Cardiac septum (tissue), 1 donor: Measurements from ENCODE around the gene IREB2. TPM values are rescaled to one million over a fixed set of nuclear protein-coding genes. Genes with fewer than 3 reads are reported as not detected.
"Not testable (repeated sequence)": the region's sequence is repeated elsewhere in the genome, so short reads cannot be mapped to it uniquely, and the experiment has no call there.

Source experiments
- DNase-seq: peaks from one replicate; pipeline ENCODE4 v3.0.0-alpha.2; 2020; ENCODE audit warnings: low spot score
- intact Hi-C: fragments of 100-400 bp; cut with DNase I; formaldehyde crosslinking; loops from one replicate; pipeline ENCODE4 v1.14.0; 2022
- total RNA-seq: library from RNA; stranded (reverse); fragmentation: NEBNext Ultra II Directional; extraction: Animal tissue kit (Norgen Biotek cat#: 25700); gene quantifications from one replicate; pipeline ENCODE4 v1.2.1, GENCODE V29; 2021
- donor health status: DM: no; HTN: no; CAD: no.

IREB2 gene
- total RNA-seq, 1 donor from 2014 or later, result 28.0 TPM

DNA sequence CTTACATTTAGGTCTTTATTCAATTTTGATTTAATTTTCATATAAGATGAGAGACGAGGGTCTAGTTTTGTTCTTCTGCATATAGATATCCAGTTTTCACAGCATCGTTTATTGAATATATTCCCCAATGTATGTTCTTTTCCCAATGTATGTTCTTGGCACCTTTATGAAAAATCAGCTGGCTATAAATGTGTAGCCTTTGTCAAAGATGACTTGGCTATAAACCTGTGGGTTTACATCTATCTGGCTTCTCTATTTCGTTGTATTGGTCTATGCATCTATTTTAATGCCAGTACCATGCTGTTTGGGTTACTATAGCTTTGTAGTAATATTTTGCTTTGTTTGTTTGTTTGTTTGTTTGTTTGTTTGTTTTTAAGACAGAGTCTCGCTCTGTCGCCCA is 11.7 kb upstream of the IREB2 start:
- intact Hi-C loops, result loop anchor here (10.0 kb wide), 2 partner anchors 311 to 461 kb away; no protein-coding TSS in a partner anchor
- DNase-seq, result no peak

DNA sequence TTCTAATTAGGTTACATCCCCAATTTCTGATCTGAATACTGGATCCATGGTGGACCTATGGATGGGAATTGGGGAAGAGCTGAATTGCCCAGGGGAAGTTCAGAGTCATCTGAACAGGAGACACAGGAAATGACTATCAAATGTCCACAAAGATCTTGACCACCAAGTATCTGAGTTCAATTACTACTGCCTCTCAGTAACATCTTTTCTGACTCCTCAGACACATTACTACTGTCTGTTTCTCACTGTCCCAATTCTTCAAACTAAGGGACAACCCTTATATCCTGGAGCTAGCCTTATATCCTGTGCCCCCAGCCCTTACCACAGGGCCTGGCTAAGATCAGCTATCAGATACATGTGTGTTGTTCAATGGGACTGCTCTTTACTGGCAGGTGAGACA is 10.1 kb upstream of the IREB2 start:
- intact Hi-C loops, result loop anchor here (10.0 kb wide), 2 partner anchors 313 to 463 kb away; no protein-coding TSS in a partner anchor
- DNase-seq, result no peak

DNA sequence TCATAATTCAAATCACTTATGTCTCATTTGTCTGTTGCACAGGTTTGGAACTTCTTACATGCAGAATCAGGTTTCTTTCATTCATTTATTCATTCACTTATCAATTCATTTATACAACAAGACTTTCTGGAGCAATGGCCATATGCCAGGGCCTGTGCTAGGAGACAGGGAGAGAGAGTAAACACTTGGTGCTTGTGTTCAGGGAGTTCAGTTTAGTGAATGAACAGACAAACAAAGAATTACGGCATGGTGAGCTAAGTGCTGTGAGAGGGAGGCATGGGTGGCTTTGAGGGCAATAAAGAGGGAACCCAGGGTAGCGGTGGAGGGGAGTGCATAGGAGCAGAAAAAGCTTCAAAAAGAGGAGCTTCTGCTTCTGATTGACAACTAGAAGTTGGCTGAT is 8.5 kb upstream of the IREB2 start:
- DNase-seq, result no peak
- intact Hi-C loops, result loop anchor here (10.0 kb wide), 2 partner anchors 315 to 465 kb away; no protein-coding TSS in a partner anchor

DNA sequence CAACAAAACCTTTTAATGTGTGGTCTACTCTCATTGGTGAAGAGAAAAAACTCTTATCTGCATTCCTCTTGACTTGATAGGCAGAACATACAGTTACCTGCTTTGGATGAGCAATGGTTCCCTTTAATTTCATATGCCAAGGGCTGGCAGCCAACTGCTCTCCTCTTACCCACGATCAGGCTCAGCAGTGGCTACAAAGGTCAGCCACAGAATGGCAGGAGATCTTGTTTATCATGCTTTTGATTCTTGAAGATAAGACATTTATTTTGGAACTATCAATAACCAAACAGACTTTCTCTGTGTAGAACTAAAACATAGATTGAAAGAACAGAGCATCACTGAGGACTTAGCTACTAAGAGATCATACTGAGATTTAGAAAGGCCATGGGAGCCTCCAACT is 6.1 kb upstream of the IREB2 start:
- no peak for DNase-seq
- intact Hi-C loops, result no loop called here

DNA sequence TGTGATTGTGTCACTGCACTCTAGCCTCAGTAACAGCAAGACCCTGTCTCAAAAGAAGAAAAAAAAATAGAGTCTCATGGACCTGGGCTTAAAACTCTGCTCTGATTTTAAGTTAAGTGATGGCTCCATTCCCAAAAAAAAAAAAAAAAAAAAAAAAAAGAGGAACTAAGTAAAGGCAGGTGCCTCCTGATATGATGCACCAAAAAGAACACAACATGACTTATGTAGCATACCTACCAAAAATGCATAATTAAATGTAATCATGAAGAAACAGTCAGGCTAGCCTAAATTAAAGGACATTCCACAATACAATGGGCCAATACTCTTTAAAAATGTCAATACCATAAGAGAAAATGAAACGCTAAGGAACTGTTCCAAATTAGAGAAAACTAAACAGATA is 5.4 kb upstream of the IREB2 start:
- DNase-seq, result no peak
- intact Hi-C loops, result no loop called here

DNA sequence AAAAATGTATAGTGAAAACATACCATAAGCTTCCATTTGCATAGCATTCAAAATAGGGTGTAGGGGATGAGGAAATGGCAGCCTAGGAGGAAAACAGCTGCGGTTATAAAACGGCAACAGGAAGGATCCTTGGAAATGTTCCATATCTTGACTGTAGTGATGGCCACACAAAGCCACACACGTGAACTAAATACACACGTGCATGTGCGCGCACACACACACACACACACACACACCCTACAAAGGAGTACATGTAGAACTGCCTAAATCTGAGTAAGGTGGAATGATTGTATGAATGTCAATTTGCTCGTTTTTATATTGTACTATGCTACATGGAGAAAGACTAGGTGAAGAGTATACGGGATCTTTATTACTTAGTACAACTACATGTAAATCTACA is 3.9 kb upstream of the IREB2 start:
- intact Hi-C loops, result no loop called here
- no peak for DNase-seq

DNA sequence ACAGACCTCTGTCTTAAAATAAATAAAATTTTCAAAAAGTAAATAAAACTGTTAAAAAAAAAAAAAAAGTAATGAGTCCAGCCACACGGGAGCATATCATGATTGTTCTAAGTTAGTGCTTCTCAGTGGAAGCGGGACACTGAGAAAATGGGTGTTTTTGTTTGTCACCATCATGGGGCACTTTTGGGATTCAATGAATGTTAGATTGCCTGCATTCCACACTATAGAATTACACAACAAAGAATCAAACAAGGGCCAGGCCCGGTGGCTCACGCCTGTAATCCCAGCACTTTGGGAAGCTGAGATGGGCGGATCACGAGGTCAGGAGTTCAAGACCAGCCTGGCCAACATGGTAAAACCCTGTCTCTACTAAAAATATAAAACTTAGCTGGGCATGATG is 3.3 kb upstream of the IREB2 start:
- intact Hi-C loops, result loop anchor here (5.0 kb wide), 2 partner anchors 137 to 287 kb away; partner anchors contain the start of genes IDH3A and SKIC8
- not testable (repeated sequence) for DNase-seq

DNA sequence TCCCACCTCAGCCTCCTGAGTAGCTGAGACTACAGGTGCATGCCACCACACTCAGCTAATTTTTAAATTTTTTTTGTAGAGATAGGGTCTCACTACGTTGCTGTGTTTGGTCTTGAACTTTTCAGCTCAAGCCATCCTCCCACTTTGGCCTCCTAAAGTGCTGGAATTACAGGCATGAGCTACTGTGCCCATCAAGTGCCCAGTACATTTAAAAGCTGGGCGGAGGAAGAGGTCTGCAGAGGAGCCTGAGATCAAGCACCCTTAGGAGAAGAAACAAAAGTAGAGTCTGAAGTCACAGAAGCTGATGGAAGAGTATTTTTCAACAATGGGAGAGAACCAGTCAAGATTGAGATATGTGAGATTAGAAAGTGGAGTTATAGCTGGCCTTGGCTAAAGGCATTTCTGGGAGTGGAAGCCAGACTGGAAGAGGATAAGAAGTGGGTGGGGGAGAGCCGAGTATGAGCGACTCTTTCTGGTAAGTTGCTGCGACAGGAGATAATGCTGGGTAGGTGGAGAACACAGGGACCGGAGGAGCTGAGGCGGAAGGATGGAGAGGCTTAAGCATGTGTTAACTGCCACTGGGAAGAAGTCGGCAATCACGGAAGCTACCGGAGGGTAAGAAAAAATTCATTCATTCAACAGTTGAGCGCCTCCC is 782 bp upstream of the IREB2 start:
- no peak for DNase-seq
- intact Hi-C loops, result loop anchor here (5.0 kb wide), 2 partner anchors 140 to 290 kb away; partner anchors contain the start of genes IDH3A and SKIC8

DNA sequence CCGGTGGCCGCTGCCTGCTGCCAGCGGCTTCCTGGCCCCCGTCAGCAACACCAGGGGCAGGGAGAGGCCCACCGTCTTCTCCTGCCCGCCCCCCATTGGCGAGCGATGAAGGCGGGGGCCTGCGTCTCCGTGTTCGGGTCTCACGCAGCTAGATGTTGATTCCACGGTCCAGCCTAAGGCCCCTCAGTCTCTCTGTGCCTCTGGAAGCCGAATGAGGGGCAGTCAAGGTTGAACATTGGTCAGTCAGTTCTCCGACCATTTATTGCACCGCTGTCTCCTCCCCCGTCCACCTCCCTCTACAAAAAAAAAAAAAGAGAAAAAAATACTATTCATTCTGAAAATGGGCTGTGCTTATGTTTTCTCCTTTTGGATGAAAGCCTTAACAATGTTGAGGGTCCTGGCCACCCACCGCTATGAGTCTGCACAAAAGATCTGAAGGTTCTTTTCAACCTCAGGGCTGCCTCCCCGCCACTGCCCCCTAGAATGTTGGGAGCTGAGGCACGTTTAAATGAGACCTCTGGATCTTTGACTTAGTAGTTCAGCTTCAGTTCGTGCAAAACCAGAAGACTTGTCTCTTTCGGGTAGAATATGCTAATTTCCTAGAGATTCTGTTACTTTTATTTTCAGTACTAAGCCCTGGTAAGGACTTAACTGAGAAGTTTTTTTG is 736 bp downstream of the IREB2 start:
- DNase-seq, result no peak
- intact Hi-C loops, result loop anchor here (5.0 kb wide), 2 partner anchors 141 to 291 kb away; partner anchors contain the start of genes IDH3A and SKIC8

DNA sequence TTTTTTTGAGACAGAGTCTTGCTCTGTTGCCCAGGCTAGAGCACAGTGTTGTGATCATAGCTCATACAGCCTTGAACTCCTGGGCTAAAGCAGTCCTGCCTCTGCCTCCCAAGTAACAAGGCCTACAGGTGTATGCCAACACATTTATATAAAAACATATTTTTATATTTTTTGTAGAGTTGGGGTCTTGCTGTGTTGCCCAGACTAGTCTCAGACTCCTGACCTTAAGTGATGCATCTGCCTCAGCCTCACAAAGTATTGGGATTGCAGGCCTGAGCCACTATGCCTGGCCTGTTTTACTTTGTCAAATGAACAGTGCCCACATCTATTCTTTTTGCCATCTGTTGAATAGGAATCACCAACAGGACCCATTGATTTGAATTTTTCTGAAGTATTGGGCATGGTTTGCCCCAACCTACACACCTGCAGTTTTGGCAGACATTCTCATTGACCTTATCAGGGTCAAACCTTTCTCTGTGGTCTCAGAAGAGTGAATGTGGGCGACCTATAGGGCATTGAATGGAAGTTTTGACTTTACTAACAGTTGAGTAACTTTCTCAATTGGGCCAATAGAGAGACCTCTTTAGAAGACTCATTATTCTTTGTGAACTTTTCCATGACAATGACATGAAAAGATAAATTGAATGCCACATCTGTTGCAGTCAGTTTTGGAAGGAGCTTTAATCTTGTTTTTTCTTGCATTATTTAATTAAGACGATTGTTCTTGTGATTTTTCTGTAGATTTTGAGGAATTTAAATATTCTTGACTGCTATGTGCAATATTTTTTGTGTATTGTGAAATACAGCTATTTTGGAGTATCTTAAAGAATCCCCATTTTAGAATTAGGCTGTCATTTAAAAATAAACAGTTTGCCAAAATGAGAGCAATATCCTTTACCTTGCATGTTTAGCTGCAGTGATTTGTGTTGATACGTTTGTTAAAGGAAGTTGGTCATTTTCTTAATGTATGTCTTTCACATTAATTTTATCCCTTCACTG is 2.7 kb downstream of the IREB2 start:
- intact Hi-C loops, result no loop called here
- no peak for DNase-seq

DNA sequence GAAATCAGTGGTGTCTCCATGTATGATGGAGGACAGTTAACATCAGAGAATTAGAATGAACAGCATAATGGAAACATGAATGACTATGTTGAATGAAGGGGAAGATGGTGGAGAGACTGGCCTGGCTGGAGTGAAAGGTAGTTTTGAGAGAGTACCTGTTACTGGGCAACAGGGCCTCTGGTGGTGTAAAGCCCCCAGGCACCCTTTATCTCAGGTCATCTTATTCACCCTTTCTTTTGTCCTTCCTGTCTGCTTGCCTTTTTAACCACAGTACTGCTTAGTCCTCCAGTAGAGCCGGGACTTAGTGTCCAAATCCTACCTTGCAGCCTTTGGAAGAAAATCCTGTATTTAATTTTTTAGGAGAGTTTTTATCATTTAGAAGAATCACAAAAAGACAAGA is 6.2 kb downstream of the IREB2 start:
- intact Hi-C loops, result no loop called here
- DNase-seq, result no peak

DNA sequence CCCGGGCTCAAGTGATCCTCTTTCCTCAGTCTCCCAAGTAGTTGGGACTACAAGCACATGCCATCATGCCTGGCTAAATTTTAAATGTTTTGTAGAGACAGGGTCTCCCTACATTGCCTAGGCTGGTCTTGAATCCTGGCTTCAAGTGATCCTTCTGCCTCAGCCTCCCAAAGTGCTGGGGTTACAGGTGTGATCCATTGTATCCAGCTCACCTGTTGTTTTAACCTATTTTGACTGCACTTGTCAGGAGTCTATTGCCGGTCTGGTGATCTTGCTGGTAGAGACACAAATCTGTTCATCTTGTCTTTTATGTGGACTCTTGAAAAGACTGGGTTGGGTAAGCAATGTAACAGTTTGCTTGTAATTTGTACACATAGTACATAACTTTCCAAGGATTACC is 7.9 kb downstream of the IREB2 start:
- no peak for DNase-seq
- intact Hi-C loops, result no loop called here

DNA sequence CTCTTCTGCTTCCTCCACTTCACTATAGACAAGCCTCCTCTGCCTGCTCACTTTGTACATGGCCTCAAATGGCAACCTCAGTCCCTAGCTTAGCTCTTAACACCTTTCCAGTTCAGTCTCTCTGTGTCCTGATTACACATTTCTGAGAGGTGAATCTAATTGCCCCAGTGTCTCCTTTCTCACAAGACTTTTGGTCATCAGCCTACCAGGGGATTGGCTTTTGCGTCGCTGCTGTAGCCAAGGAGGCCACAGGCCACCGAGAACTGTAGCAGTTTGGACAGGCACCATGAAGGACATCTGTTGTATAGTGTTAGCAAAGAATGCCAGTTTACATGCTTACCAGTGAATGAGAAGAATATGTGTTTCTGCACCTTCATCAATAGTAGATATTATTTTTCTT is 8.5 kb downstream of the IREB2 start:
- no peak for DNase-seq
- intact Hi-C loops, result no loop called here

DNA sequence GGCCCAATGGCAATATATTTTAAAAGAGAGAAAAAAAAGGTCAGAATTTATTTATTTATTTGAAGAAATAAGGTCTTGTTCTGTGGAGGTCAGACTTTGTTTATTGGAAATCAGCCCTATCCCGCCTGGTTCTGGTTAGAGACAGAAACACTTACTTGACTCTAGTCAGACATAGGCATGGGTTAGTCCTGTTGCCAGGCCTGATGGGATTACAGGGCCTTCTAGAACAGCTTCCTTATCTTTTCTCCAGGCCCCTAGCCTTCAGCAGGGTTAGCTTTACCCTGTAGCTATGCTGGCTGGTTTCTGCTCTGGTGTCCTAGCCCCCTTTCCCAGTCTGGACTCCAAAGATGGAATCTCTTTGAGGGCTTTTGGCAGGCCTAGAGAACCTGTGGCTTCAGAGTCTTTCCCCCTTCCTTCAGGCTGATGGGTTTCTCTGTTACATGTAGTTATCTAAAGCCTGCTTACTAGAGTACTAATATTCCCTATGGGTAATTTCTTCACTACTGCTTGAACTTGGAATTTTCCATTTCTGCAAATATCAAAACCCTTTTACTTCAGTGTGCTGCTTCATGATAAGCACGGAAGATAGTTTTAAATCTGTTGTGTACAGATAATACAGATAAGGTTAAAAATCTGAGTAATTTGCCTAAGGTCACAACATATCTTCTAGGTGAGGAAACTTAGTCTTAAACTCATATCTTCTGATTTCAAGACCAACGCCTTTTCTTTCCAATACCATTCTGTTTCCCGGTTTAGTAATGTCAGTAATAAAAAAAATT is 10.6 kb downstream of the IREB2 start:
- no peak for DNase-seq
- intact Hi-C loops, result no loop called here

DNA sequence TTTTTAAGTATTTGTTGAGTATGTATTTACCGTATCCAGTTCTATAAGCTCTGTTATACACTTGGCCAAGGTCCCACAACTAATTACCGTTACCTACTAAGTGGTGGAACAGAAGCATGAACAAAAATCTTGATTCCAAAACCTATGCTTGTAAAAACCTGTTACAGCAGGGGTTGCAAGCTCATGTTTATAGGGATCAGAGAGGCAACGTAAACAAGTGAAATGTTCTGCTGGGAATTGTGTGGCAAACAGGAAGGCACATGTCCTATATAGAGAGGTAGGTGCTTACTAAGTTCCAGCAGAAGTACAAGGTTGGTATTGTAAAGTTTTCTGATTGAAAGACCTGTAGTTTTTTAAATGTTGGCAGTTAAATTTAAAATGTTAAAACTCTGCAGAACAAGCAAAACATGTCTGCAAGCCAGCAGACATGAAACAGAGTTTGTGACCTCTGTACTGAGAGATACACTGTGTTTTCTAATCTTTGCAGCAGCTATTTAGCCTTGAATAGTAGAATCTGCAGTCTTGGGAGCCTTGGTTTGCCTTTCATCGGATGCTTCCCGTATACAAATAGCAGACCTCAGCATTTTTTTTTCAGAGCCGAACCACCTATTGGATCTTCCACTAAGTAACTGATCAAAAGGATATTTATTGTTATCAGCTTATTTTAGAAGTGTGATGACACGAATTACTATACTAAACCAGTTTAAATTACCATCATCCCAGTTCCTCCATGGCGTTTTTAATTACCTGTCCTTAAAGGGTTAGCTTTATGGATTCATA is 11.4 kb downstream of the IREB2 start:
- intact Hi-C loops, result no loop called here

DNA sequence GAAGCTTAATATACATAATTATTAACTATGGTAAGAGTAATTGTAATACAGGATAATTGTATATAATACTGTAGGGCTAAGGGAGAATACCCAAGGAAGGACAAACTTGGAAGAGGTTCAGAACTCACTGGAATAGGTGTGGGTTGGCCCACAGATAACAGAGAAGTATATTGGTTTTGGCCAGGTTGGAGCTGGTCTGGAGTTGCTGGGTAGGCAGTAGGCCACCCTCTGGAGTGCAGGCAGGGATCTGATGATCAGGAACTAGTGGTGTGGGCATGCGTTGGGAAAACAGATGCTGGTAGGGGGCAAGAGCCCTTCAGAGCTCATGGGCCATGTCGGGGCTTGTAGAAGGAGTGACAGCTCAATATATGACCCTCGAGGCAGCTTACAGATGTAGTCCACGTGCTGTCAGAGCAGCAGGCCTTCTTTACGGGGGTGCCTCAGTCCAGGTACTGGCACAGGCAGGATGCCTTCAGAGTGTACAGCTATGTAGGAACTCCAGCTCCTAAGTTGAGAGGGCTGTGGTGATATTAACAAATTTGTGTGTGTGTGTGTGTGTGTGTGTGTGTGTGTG is 12.4 kb downstream of the IREB2 start:
- no peak for DNase-seq
- intact Hi-C loops, result no loop called here

More for the DNA sequence above, 11.4 kb downstream of the IREB2 start:
- DNase-seq, result no peak

DNA sequence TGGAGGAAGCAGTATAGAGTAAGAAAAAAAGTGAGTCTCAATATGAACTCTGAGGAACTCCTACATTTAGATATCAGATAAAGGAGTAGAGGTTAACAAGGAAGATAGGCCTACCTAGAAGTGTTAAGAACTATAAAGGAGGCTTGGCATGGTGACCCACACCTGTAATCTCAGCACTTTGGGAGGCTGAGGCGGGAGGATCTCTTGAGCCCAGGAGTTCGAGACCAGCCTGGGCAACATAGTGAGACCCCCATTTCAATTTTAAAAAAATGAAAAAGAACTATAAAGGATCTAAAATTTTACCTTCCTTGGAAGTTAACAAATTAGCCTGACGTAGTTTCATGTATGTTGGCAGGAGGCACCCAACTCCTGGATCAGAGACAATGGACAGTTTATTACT is 14.5 kb downstream of the IREB2 start:
- intact Hi-C loops, result no loop called here
- DNase-seq, result no peak

DNA sequence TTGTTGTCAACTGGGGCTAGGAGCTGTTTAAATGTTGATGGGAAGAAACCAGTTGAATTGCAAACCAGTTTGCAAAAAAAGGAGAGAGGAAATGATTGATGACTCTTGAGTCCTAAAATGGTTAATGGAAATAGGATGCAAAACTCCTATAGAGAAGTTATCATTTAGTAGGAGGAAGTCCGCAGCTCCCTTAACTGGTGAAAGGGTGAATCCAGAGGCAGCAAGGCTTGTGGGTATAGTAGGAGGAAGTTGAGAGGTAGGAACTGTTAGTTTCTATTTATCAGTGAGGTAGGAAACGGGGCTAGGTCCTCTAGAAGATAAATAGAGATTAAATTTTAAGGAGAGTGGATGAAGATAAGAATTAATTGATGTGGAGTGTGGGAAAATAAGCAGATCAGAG is 15.4 kb downstream of the IREB2 start:
- intact Hi-C loops, result no loop called here

More for the DNA sequence above, 15.4 kb downstream of the IREB2 start:
- DNase-seq, result no peak
